Hematopoietic multipotent progenitor cell treated with erythropoietin and hydrocortisone succinate and interleukin-3 and kit ligand, for 6 days (in vitro differentiated cells): ENCODE data around the gene IL36B.
A peak's percentile ranks its signal among the peaks of the same experiment; 100 is the strongest.
"Not testable (repeated sequence)": the region's sequence is repeated elsewhere in the genome, so short reads cannot be mapped to it uniquely, and the experiment has no call there.

ENCODE experiments used
- DNase-seq: peaks from one replicate; pipeline ENCODE4 v3.0.0-alpha.2; 2015

The IL36B gene

GRCh38 chr2:113052396-113052917 is at the start of gene IL36B:
Gene IL36B, minus strand, starts transcription at chr2:113052867.
- no peak for DNase-seq

GRCh38 chr2:113102133-113102532 is 49.5 kb upstream of the IL36B start:
- DNase-seq: no peak

DNA sequence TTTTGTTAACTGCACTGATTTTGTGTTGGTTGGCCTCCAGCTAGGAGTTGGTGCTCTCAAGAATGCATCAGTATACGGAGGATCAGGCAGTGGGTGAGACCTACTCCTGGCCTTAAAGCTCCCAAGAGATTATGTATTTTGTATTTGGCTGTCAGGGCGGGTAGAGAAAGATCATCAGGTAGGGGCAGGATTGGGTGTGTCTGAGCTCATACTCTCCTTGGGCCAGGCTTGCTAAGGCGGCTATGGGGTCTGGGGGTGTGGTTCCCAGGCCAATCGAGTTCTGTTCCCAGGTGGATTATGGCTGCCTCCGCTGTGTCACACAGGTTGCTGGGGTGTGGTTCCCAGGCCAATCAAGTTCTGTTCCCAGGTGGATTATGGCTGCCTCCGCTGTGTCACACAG is 45.9 kb upstream of the IL36B start:
- no peak for DNase-seq

DNA sequence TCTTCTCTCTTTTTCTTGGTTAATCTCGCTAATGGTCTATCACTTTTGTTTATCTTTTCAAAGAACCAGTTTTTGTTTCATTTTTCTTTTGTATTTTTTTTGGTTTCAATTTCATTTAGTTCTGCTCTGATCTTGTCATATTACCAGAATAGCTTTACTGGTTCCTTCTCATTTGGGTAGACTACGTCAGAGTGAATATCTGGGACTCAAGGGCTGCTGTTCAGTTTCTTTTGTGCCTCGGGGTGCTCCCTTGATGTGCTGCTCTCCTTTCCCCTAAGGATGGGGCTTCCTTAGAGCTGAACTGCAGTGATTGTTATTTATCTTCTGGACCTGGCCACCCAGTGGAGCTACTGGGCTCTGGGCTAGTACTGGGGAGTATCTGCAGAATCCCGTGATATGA is 45.4 kb upstream of the IL36B start:
- no peak for DNase-seq

DNA sequence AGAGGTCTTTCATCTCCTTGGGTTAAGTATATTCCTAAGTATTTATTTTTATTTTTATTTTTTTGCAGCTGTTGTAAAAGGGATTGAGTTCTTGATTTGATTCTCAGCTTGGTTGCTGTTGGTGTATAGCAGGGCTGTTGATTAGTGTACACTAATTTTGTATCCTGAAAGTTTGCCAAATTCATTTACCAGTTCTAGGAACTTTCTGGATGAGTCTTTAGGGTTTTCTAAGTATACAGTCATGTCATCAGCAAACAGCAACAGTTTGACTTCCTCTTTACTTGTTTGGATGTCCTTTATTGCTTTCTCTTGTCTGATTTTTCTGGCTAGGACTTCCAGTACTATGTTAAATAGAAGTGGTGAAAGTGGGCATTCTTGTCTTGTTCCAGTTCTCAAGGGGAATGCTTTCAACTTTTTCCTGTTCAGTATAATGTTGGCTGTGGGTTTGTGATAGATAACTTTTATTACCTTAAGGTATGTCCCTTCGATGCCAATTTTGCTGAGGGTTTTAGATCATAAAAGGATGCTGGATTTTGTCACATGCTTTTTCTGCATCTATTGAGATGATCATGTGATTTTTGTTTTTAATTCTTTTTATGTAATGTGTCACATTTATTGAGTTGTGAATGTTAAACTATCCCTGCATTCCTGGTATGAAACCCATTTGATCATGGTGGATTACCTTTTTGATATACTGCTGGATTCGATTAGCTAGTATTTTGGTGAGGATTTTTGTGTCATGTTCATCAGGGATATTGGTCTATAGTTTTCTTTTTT is 44.4 kb upstream of the IL36B start:
- not testable (repeated sequence) for DNase-seq

DNA sequence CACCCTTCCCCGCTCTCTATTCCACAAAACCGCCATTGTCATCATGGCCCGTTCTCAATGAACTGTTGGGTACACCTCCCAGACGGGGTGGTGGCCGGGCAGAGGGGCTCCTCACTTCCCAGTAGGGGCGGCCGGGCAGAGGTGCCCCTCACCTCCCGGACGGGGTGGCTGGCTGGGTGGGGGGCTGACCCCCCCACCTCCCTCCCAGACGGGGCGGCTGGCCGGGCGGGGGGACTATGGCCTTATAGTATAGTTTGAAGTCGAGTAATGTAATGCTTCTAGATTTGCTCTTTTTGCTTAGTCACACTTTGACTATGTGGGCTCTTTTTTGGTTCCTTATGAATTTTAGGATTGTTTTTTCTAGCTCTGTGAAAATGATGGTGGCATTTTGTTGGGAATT is 43.6 kb upstream of the IL36B start:
- not testable (repeated sequence) for DNase-seq

DNA sequence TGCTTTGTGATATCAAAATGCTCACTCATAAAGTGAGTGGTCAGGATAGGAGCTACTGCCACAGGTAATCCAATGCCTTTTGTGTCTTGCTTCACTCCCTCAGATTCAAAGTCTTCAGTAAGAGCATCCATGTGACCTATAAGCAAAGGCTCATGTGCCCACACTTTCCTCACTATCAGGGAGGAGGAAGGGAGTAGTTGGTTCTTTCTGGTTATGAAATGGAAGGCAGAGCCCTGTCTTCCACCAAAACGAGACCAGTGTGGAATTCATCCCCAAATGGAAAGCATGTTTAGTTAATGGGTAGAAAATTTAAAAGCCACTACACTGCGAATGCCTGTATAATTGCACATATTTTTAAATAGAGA is 40.9 kb upstream of the IL36B start:
- DNase-seq: no peak

DNA sequence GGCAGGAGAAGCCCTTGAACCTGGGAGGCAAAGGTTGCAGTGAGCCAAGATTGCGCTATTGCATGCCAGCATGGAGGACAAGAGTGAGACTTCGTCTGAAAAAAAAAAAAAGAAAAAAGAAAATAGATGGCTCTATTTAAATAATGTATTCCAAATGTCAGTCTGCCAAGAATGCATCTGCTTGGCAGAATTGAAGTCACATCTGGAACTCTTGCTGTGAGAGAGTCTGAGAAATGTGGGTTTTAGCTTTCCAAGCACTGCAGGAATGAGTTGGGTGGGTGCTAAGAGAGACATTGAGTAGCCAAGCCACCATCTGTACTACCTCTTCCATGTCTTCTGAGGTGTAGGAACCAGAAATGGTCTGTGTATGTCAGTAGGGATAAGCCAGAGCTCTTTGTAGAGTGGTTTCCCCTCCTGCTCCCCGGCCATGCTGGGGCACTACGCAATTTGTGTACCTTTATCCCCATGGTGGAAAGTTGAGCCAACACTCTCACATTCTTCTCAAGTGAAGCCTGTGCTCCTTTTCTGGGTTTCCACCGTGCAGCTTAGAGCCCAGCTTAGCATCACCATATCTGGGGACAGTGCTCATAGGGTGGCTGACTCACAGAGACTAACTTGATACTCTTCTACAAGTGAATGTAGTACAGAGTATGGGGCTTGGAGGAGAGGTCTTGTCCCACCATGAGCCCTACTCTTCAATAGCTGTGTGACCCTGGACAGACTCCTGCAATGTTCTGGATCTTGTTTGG is 40.4 kb upstream of the IL36B start:
- DNase-seq: no peak

GRCh38 chr2:113091231-113091896 is 38.7 kb upstream of the IL36B start:
- no peak for DNase-seq

- no peak for DNase-seq
Observed at GRCh38 chr2:113089916-113090315, 37.2 kb upstream of the IL36B start.

DNA sequence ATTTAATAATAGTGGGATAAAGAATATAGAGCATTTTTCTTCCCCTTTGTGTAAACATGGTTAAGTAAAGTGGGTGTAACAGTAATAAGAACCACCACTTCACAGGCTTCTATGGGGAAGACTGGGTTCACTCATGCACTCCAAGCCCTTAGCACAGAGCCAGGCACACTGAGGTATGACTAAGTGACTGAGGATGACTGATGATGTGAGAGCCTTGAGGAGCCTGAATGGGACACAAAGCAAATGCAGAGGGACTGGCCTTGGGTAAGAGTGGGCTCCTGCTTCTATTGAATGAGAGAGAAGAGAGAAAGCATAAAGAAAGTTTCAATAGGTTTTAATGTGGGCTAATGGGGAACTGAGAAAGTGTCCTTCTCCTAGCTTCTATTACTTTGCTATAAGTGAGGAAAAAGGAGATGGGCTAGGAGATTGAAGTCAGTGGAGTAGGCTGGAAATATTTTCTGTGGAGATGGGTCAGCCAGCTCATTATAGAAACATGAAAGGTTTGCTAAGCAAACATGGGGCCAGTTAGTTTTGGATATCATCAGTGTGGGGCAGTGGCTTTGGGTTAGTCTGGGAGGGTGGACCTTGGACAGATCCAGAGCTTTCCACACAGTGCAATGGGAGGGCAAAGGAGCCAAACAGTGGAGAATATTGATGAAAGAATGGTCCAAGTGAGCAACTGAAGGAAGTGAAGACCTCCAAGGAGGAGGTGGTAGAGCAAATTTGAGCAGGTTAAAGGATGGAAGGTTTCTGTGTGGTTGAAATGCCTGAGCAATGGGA is 35.7 kb upstream of the IL36B start:
- no peak for DNase-seq

DNA sequence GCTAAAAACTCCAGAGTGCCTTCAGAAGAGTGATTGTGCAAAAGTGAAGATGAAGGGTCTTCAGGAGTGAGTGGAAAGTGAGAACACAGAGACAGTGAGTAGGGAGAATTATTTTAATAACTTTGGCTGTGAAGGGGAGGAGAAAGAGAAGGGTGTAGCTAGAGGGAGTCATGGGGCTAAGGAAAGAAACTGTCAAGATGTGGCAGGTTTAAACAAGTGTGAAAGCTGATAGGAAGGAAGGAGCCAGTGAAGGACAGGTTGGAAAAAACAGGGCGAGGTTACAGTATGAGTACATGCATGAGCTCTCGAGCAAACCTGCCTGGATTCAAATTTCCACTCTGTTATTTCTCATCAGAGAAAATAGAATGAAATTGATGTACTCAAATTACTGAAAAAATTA is 32.9 kb upstream of the IL36B start:
- DNase-seq: peak; percentile 45

DNA sequence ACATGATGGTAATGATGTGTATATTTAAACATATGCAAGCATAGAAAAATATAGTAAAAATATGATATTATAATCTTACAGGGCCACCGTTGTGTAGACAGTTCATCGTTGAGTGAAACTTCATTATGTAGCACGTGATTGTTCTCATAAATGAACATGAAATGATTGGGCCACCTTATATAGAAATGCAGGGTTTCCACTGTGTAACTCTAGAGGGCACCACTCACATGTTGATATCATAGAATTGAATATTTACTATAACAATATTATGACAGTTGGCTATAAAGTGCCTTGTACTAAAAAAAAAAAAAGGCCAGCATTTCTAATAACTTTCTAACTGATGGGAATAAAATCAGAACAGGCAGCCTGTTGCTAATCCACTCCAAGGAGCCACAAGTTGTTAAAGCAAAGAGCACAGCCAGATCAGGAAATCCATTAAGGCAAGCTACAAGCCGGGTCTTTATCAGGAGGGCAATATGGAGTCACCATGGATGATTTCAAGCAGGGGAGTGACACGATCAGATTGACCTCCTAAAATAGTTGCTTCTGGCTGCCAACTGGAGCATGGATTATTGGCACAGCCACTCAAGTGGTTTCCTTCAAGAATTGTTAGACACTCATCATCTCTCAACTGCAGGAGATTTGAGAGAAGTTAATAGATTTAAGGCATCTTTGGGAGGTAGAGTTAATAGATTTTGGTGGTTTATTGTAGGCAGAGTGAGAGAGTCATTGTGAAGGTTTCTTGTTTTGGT is 31.8 kb upstream of the IL36B start:
- peak; percentile 77 for DNase-seq

GRCh38 chr2:113083296-113083695 is 30.6 kb upstream of the IL36B start:
- no peak for DNase-seq

DNA sequence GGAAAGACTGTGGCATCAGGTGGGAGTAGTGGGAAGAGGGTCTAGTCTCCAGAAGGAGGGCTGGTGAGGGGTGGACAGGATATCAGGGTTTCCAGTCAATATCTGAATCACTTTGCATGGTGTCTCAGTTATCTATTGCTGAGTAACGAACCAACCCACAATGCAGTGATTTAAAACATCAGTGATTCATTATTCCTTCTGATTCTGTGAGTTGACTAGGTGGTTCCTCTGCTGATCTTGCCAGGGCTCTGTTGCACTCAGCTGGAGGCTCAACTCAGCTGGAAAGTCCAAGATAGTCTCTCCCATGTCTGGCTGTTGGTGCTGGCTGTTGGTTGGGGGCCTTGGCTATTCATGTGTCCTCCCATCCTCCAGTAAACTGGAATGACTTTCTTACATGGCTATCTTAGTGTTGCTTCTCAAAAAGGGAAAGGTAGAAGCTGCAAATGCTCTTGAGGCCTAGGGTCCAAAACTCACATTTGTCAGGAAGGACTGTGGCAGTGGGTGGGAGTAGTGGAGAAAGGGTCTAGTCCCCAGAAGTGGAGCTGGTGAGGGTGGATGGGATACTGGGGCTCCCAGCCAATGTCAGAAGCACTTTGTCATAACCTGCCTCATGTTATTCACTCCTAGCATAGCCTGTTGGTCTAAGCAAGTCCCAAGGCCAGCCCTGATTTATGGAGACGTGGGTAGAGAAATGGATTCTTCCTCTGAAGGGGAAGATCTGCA is 29.0 kb upstream of the IL36B start:
- no peak for DNase-seq

GRCh38 chr2:113080134-113080533 is 27.5 kb upstream of the IL36B start:
- DNase-seq: peak; percentile 63

- no peak for DNase-seq
Observed at GRCh38 chr2:113079131-113079530, 26.5 kb upstream of the IL36B start.

DNA sequence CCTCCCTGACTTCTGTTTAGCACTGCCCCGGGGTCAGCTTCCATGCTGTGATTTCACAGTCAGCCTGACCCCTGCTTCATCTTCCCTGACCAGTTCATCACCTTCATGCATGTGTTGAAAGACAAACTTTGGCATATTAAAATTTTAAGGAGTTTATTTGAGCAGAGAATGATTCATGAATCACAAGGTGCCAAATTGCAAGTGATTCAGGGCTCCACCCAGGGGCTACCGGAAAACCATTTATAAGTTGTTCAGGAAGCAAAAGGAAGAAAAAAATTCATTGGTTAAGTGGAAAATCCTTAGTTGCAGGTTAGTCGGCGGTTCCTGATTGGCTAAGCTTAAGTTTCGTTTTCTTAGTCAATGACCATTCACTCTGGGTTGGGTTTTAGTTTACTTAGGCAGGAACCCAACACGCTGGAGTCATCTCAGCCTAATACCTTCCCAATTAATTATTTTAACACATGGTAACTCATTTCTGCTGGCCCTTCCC is 25.7 kb upstream of the IL36B start:
- no peak for DNase-seq

DNA sequence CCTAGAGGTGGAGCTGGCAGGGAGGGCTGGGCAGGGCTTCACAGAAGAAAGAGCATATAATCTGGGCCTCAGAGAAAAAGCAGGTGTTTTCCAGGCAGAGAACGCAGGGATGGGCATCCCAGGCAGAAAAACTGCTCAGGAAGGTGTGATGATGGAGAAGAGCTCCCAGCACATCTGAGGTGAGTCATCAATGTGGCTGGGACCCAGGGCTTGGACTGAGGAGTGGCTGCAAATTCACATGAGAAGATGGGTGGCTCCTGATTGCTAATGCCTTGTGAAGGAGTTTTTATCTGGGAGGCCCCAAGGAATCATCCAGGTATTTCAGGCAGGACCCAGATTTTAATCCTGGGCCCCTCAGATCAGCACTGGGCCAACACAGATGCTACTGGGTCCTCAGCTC is 25.3 kb upstream of the IL36B start:
- DNase-seq: no peak

GRCh38 chr2:113076954-113077669 is 24.4 kb upstream of the IL36B start:
- DNase-seq: no peak

DNA sequence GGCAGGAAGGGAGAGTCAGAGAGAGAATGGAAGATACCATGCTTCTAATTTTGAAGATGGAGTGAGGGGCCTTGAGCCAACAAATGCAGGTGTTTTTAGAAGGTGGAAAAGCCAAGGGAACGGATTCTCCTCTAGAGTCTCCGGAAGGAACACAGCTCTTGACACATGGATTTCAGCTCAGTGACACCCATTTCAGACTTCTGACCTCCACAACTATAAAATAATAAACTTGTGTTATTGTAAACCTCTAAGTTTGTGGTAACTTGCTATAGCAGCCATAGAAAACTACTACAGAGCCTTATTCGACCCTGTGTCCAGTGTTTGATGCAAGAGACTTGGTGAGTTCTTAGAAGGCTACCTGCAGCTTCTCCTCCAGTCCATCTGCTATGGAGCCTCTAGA is 22.9 kb upstream of the IL36B start:
- no peak for DNase-seq
